NK-92 (cell line): Measurements from ENCODE around the gene IMMT.
"Not testable (repeated sequence)": the region's sequence is repeated elsewhere in the genome, so short reads cannot be mapped to it uniquely, and the experiment has no call there.

Experiments used
- DNase-seq: peaks from one replicate; lab custom pipeline; 2025; ENCODE audit not compliant: unreplicated experiment; lab: John Stamatoyannopoulos, UW

The IMMT gene

GRCh38 chr2:86202336-86202692, 7.1 kb upstream of the IMMT start:
- no peak for DNase-seq

- no peak for DNase-seq
Observed at GRCh38 chr2:86201671-86202335, 6.5 kb upstream of the IMMT start.

- DNase-seq = not testable (repeated sequence)
Observed at GRCh38 chr2:86200564-86200963, 5.3 kb upstream of the IMMT start.

GRCh38 chr2:86199834-86200177, 4.5 kb upstream of the IMMT start:
- no peak for DNase-seq

- no peak for DNase-seq
Observed at GRCh38 chr2:86195808-86196387, 636 bp upstream of the IMMT start.

- DNase-seq = no peak
Observed at GRCh38 chr2:86194751-86195054, 559 bp downstream of the IMMT start.

- no peak for DNase-seq
Observed at GRCh38 chr2:86193901-86194567, 1.2 kb downstream of the IMMT start.

- DNase-seq = no peak
Observed at GRCh38 chr2:86189782-86190416, 5.4 kb downstream of the IMMT start.

GRCh38 chr2:86186431-86186830, 8.8 kb downstream of the IMMT start:
- DNase-seq = no peak

GRCh38 chr2:86185517-86186212, 9.6 kb downstream of the IMMT start:
- DNase-seq = no peak

GRCh38 chr2:86176597-86176996, 18.7 kb downstream of the IMMT start:
- no peak for DNase-seq

- DNase-seq = no peak
Observed at GRCh38 chr2:86175828-86176227, 19.4 kb downstream of the IMMT start.

- no peak for DNase-seq
Observed at GRCh38 chr2:86174445-86174844, 20.8 kb downstream of the IMMT start.

GRCh38 chr2:86172610-86173009, 22.7 kb downstream of the IMMT start:
- no peak for DNase-seq

- DNase-seq = no peak
Observed at GRCh38 chr2:86171295-86171694, 24.0 kb downstream of the IMMT start.

GRCh38 chr2:86170449-86170848, 24.8 kb downstream of the IMMT start:
- no peak for DNase-seq

- no peak for DNase-seq
Observed at GRCh38 chr2:86160156-86160952, 34.9 kb downstream of the IMMT start.

- DNase-seq = no peak
Observed at GRCh38 chr2:86158286-86158685, 37.0 kb downstream of the IMMT start.

- no peak for DNase-seq
Observed at GRCh38 chr2:86157009-86157556, 38.2 kb downstream of the IMMT start.

GRCh38 chr2:86150502-86150901, 44.8 kb downstream of the IMMT start:
- no peak for DNase-seq

- DNase-seq = no peak
Observed at GRCh38 chr2:86147793-86148192, 47.5 kb downstream of the IMMT start.
